HCT116 (cell line): ENCODE results near the gene LIG1. TPM values are rescaled to one million over a fixed set of nuclear protein-coding genes. Genes with fewer than 3 reads are reported as not detected.
A peak's percentile ranks its signal among the peaks of the same experiment; 100 is the strongest.

Experiments used
- ATAC-seq: fragments of 200-7000 bp; cut with Tn5 transposase; 2 replicates; pipeline ENCODE4 v1.9.1; 2020; ENCODE audit warnings: mild to moderate bottlenecking, moderate library complexity
- Bru-seq: library from RNA; stranded (reverse); fragments of 400-500 nt; gene quantifications from one replicate; lab custom pipeline; 2021; lab: Mats Ljungman, UMichigan
- BruChase-seq, 2 experiments: library from RNA; stranded (reverse); fragments of 400-500 nt; gene quantifications; one replicate each; lab custom pipeline; 2021; lab: Mats Ljungman, UMichigan
- BruUV-seq: library from RNA; stranded (reverse); fragments of 400-500 nt; replicated peaks from 2 replicates; lab custom pipeline; 2021; lab: Mats Ljungman, UMichigan
- CTCF ChIA-PET: fragments of 300-600 bp; sonication (Branson Sonifier 250); formaldehyde crosslinking; loops from one replicate; lab custom pipeline; 2021; ENCODE audit warnings: antibody characterized with exemption; lab: Charles Lee
- POLR2A ChIA-PET: fragments of 300-600, 350-600 bp; sonication (Branson Sonifier 250); formaldehyde crosslinking; loops from one replicate; lab custom pipeline; 2021; ENCODE audit warnings: antibody characterized with exemption; lab: Charles Lee
- RAD21 ChIA-PET, 2 experiments: fragments of 300-600 bp; sonication (Branson Sonifier 250); formaldehyde crosslinking; loops; one replicate each; lab custom pipeline; 2023; ENCODE audit warnings: low total read pairs in 2 of 2; ENCODE audit not compliant: uncharacterized antibody in 2 of 2, unreplicated experiment in 2 of 2, low non-redundant PET in 1 of 2; lab: Charles Lee
- DNase-seq: peaks from one replicate; pipeline ENCODE4 v3.0.0-alpha.2; 2010; ENCODE audit warnings: low read depth, low spot score
- H2AFZ ChIP-seq: fragments of 200-600 bp; shearing (Covaris generic), sonication (generic); 2 replicates; pipeline ENCODE4 v1.6.1; 2017; ENCODE audit warnings: low read depth, mixed run types, mixed read lengths, antibody characterized with exemption, low read length; ENCODE audit not compliant: poor library complexity, severe bottlenecking
- H3K27ac ChIP-seq: 2 replicates; pipeline ENCODE4 v1.5.1; 2012; ENCODE audit warnings: low read depth, low read length
- H3K27me3 ChIP-seq: fragments of 200-600 bp; sonication (generic); 2 replicates; pipeline ENCODE4 v1.6.1; 2016; ENCODE audit warnings: mixed run types, low read length, mixed read lengths; ENCODE audit not compliant: insufficient read depth
- H3K36me3 ChIP-seq, 2 experiments: fragments of 200-500 bp in 1 of 2; fragments of 200-600 bp in 1 of 2; sonication (Bioruptor generic) in 1 of 2; sonication (generic) in 1 of 2; 2 replicates each; pipeline versions ENCODE4 v1.5.1 to v1.6.1; 2014 to 2016; ENCODE audit warnings: low read length in 2 of 2, inconsistent platforms in 1 of 2, mixed read lengths in 1 of 2, mixed run types in 1 of 2; ENCODE audit not compliant: insufficient read depth in 2 of 2, control insufficient read depth in 1 of 2
- H3K4me1 ChIP-seq, 2 experiments: fragments of 200-600 bp in 1 of 2; sonication (generic) in 1 of 2; 2 replicates each; pipeline versions ENCODE4 v1.5.1 to v1.6.1; 2012 to 2017; ENCODE audit warnings: low read length in 2 of 2, inconsistent platforms in 1 of 2, mild to moderate bottlenecking in 1 of 2, mixed read lengths in 1 of 2, mixed run types in 1 of 2, moderate library complexity in 1 of 2; ENCODE audit not compliant: insufficient read depth in 2 of 2, control insufficient read depth in 1 of 2
- H3K4me2 ChIP-seq: fragments of 200-600 bp; sonication (generic); 2 replicates; pipeline ENCODE4 v1.6.1; 2017; ENCODE audit warnings: mixed run types, low read length, mixed read lengths
- H3K4me3 ChIP-seq, 2 experiments: fragments of 200-600 bp in 1 of 2; sonication (generic) in 1 of 2; replicated peaks in 1 of 2; 2 replicates each; pipeline ENCODE4 v1.5.1; 2011 to 2016; ENCODE audit warnings: low read length in 2 of 2, control low read depth in 1 of 2, low read depth in 1 of 2, mild to moderate bottlenecking in 1 of 2, mixed read lengths in 1 of 2, mixed run types in 1 of 2
- H3K79me2 ChIP-seq: fragments of 200-600 bp; sonication (generic); 2 replicates; pipeline ENCODE4 v1.6.1; 2017; ENCODE audit warnings: mild to moderate bottlenecking, mixed run types, low read length, moderate library complexity, mixed read lengths; ENCODE audit not compliant: insufficient read depth
- H3K9ac ChIP-seq: fragments of 200-600 bp; sonication (generic); 2 replicates; pipeline ENCODE4 v1.6.1; 2016; ENCODE audit warnings: low read length, mixed read lengths
- H3K9me2 ChIP-seq: fragments of 200-600 bp; sonication (generic), shearing (Covaris generic); 2 replicates; pipeline ENCODE4 v1.6.1; 2017; ENCODE audit warnings: mixed run types, mild to moderate bottlenecking, moderate library complexity; ENCODE audit not compliant: insufficient read depth
- H3K9me3 ChIP-seq, 2 experiments: fragments of 200-500 bp in 1 of 2; fragments of 200-600 bp in 1 of 2; sonication (Bioruptor generic) in 1 of 2; sonication (generic) in 1 of 2; 2 replicates each; pipeline ENCODE4 v1.6.1; 2014 to 2017; ENCODE audit warnings: low read length in 2 of 2, mixed read lengths in 2 of 2, inconsistent platforms in 1 of 2, low read depth in 1 of 2, mild to moderate bottlenecking in 1 of 2, mixed run types in 1 of 2, moderate library complexity in 1 of 2; ENCODE audit not compliant: control insufficient read depth in 1 of 2, insufficient read depth in 1 of 2
- H4K20me1 ChIP-seq: fragments of 200-600 bp; sonication (generic), shearing (Covaris generic); 2 replicates; pipeline ENCODE4 v1.6.1; 2017; ENCODE audit warnings: mixed run types, mild to moderate bottlenecking, moderate library complexity; ENCODE audit not compliant: insufficient read depth
- CBX3 ChIP-seq: IDR thresholded peaks from 2 replicates; pipeline ENCODE4 v1.6.1; 2012; ENCODE audit warnings: low read depth
- CEBPB ChIP-seq: IDR thresholded peaks from 2 replicates; pipeline ENCODE4 v1.6.1; 2012; ENCODE audit warnings: low read depth
- EGR1 ChIP-seq: IDR thresholded peaks from 2 replicates; pipeline ENCODE4 v1.6.1; 2012; ENCODE audit warnings: low read depth
- ELF1 ChIP-seq: IDR thresholded peaks from 2 replicates; pipeline ENCODE4 v1.6.1; 2012; ENCODE audit warnings: low read depth, borderline replicate concordance
- EZH2 ChIP-seq: fragments of 200-600 bp; sonication (generic); IDR thresholded peaks from 2 replicates; pipeline ENCODE4 v1.6.1; 2017; ENCODE audit warnings: antibody characterized with exemption, mixed run types
- EZH2phosphoT487 ChIP-seq: fragments of 200-600 bp; IDR thresholded peaks from 2 replicates; pipeline ENCODE4 v1.6.1; 2018; ENCODE audit warnings: antibody characterized with exemption, borderline replicate concordance
- FOSL1 ChIP-seq: IDR thresholded peaks from 2 replicates; pipeline ENCODE4 v1.6.1; 2012; ENCODE audit warnings: low read depth
- POLR2A ChIP-seq: IDR thresholded peaks from 2 replicates; pipeline ENCODE4 v1.7.0; 2011; ENCODE audit warnings: borderline replicate concordance; ENCODE audit not compliant: insufficient read depth, insufficient read length; ENCODE audit errors: extremely low read depth
- POLR2AphosphoS5 ChIP-seq: IDR thresholded peaks from 2 replicates; pipeline ENCODE4 v1.6.1; 2011; ENCODE audit warnings: mild to moderate bottlenecking, low read depth, low read length, moderate library complexity
- RAD21 ChIP-seq: IDR thresholded peaks from 2 replicates; pipeline ENCODE4 v1.6.1; 2012; ENCODE audit warnings: low read depth, mild to moderate bottlenecking
- SIN3A ChIP-seq: IDR thresholded peaks from 2 replicates; pipeline ENCODE4 v1.6.1; 2012; ENCODE audit warnings: low read depth
- SP1 ChIP-seq: IDR thresholded peaks from 2 replicates; pipeline ENCODE4 v1.6.1; 2012; ENCODE audit warnings: low read depth
- SRF ChIP-seq: IDR thresholded peaks from 2 replicates; pipeline ENCODE4 v1.6.1; 2012; ENCODE audit warnings: low read depth
- TCF7L2 ChIP-seq: IDR thresholded peaks from 2 replicates; pipeline ENCODE4 v1.7.0; 2011; ENCODE audit warnings: borderline replicate concordance, inconsistent platforms; ENCODE audit not compliant: insufficient read depth, insufficient read length; ENCODE audit errors: extremely low read depth
- YY1 ChIP-seq: IDR thresholded peaks from 2 replicates; pipeline ENCODE4 v1.6.1; 2011; ENCODE audit warnings: low read length, low read depth, moderate library complexity, mild to moderate bottlenecking; ENCODE audit not compliant: insufficient replicate concordance; ENCODE audit errors: extremely low read depth
- ZFX ChIP-seq: fragments of 450-650 bp; IDR thresholded peaks from 2 replicates; pipeline ENCODE4 v1.6.1; 2017
- ZNF274 ChIP-seq: fragments of 200-500 bp; sonication (Bioruptor generic); IDR thresholded peaks from 2 replicates; pipeline ENCODE4 v1.6.1; 2014; ENCODE audit warnings: mild to moderate bottlenecking, low read depth, low read length, inconsistent platforms
- intact Hi-C: fragments of 100-400 bp; cut with micrococcal nuclease; formaldehyde crosslinking; loops from 2 replicates; pipeline ENCODE4 v1.10.0; 2022
- long read RNA-seq: library from polyadenylated mRNA; unstranded; transcript quantifications from one replicate; pipeline ENCODE4 v2.0.0, GENCODE V29; 2021; ENCODE audit not compliant: unreplicated experiment
- polyA plus RNA-seq: library from polyadenylated mRNA; unstranded; fragments of >200 nt; gene quantifications from 2 replicates; pipeline ENCODE4 v1.2.1, GENCODE V29; 2012; ENCODE audit warnings: missing spikeins
- total RNA-seq: library from RNA; stranded (reverse); gene quantifications from one replicate; pipeline ENCODE4 v1.2.1, GENCODE V29; 2021; ENCODE audit not compliant: unreplicated experiment
- TF ChIP-seq, protein P1 (sequence below): IDR thresholded peaks from 2 replicates; pipeline ENCODE4 v1.6.1; 2012
- TF ChIP-seq, protein P2 (sequence below), 3 experiments: fragments of 200-600 bp in 1 of 3; sonication (generic) in 1 of 3; IDR thresholded peaks in 2 of 3; conservative IDR thresholded peaks in 1 of 3; 2 replicates each; pipeline ENCODE4 v1.5.1; 2012 to 2017; ENCODE audit warnings: low read depth in 2 of 3, low read length in 2 of 3, antibody characterized with exemption in 1 of 3, borderline replicate concordance in 1 of 3, control low read depth in 1 of 3, mild to moderate bottlenecking in 1 of 3, mixed read lengths in 1 of 3, mixed run types in 1 of 3, moderate library complexity in 1 of 3; ENCODE audit not compliant: insufficient read depth in 1 of 3
- TF ChIP-seq, protein P3 (sequence below): IDR thresholded peaks from 2 replicates; pipeline ENCODE4 v1.6.1; 2011; ENCODE audit warnings: mild to moderate bottlenecking, low read length, moderate library complexity; ENCODE audit not compliant: insufficient replicate concordance; ENCODE audit errors: extremely low read depth

LIG1 gene
- total RNA-seq (122 TPM), Bru-seq, nascent RNA (percentile 54 among the genes with signal in this experiment), BruChase-seq, experiment 1, labeled RNA remaining after a 6-hour chase (percentile 67 among the genes with signal in this experiment), BruChase-seq, experiment 2, labeled RNA remaining after a 2-hour chase (percentile 61 among the genes with signal in this experiment)
- polyA plus RNA-seq: 95.7 and 113 TPM in 2 replicates
- long read RNA-seq, transcript LIG1-201 (28 exons, 3,384 nt): major isoform, 54 of 190 reads
- long read RNA-seq, partial matches to known transcripts: 75 of 190 reads
- long read RNA-seq, other reads (novel, unspliced or antisense): 56 of 190 reads

DNA sequence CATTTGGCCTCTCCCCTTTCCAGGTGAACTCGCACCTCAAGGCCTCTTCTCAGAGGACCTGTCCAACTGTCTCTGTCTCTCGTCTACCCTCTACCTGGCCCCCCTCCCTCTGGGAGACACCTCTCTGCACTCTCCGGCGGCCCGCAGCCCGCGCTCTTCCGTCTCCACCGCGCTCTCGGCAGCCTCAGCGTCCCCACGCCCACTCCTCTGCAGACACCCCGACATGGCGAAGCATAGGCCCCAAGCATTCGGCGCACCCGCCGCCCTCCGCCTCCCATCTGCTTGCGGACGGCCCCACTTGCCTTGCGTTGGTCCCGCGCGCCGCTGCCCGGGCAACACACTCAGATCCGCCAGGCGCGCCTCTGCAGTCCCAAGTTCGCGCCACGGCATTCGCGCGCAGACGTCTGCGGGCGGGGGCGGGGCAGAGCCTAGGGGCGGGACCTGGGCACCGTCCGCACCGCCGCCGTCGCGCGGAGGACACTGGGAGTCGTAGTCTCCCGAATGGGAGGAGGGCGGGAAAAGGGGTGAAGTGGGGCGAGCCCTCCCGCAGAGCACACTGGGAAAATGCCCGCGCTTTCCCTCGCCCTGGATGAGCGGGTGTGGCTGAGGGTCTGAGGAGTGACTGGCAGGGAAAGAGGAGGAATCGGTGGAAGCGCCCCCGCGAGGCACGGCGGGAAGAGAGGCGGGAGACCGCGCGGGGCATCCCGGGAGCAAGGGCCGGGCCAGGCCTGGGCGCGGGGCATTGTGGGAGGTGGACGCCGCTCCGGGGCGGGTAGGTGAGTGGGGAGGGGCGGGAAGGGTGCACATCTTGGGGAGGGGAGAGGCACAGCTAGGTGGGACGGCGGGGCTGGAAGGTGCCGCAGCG lies at the start of gene LIG1, which contains the start of gene ZSWIM9:
TSS of gene LIG1 (minus strand) at position 406 of the 865 bp plus-strand sequence. CDS start 4,778 bp downstream, outside the sequence.
TSS of gene ZSWIM9 (plus strand) at position 742 of the 865 bp plus-strand sequence. CDS start 1,123 bp downstream, outside the sequence.
- no peaks in the 10 kb centered on the region for H3K9me3 ChIP-seq
- TF ChIP-seq ZFX (peak; percentile 20; the same call in 1 of the 2 replicates), SRF (no peak; the same call in 1 of the 2 replicates), EZH2phosphoT487 (no peak), SP1 (peak; percentile 85), ZNF274 (no peak), YY1 (peak; percentile 72), ELF1 (no peak; the same call in 1 of the 2 replicates), POLR2A (peak; percentile 34), FOSL1 (no peak), CBX3 (peak; percentile 21; the same call in 1 of the 2 replicates), SIN3A (peak; percentile 51; the same call in 1 of the 2 replicates), RAD21 (no peak), TCF7L2 (no peak), EGR1 (peak; percentile 86), EZH2 (no peak), CEBPB (no peak), POLR2AphosphoS5 (peak; percentile 52; the same call in 1 of the 2 replicates)
- TF ChIP-seq, protein P1, sequence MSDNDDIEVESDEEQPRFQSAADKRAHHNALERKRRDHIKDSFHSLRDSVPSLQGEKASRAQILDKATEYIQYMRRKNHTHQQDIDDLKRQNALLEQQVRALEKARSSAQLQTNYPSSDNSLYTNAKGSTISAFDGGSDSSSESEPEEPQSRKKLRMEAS: peak; percentile 78
- TF ChIP-seq, protein P2, sequence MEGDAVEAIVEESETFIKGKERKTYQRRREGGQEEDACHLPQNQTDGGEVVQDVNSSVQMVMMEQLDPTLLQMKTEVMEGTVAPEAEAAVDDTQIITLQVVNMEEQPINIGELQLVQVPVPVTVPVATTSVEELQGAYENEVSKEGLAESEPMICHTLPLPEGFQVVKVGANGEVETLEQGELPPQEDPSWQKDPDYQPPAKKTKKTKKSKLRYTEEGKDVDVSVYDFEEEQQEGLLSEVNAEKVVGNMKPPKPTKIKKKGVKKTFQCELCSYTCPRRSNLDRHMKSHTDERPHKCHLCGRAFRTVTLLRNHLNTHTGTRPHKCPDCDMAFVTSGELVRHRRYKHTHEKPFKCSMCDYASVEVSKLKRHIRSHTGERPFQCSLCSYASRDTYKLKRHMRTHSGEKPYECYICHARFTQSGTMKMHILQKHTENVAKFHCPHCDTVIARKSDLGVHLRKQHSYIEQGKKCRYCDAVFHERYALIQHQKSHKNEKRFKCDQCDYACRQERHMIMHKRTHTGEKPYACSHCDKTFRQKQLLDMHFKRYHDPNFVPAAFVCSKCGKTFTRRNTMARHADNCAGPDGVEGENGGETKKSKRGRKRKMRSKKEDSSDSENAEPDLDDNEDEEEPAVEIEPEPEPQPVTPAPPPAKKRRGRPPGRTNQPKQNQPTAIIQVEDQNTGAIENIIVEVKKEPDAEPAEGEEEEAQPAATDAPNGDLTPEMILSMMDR (IDR thresholded peaks at IDR 0.05 in 2 of 3, conservative IDR thresholded peaks at IDR 0.05 in 1 of 3; ENCODE audit: borderline replicate concordance in 1 of 3, insufficient read depth in 1 of 3, low read depth in 2 of 3, low read length in 2 of 3): no peak
- TF ChIP-seq, protein P3, sequence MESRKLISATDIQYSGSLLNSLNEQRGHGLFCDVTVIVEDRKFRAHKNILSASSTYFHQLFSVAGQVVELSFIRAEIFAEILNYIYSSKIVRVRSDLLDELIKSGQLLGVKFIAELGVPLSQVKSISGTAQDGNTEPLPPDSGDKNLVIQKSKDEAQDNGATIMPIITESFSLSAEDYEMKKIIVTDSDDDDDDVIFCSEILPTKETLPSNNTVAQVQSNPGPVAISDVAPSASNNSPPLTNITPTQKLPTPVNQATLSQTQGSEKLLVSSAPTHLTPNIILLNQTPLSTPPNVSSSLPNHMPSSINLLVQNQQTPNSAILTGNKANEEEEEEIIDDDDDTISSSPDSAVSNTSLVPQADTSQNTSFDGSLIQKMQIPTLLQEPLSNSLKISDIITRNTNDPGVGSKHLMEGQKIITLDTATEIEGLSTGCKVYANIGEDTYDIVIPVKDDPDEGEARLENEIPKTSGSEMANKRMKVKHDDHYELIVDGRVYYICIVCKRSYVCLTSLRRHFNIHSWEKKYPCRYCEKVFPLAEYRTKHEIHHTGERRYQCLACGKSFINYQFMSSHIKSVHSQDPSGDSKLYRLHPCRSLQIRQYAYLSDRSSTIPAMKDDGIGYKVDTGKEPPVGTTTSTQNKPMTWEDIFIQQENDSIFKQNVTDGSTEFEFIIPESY: no peak

More for the DNA sequence above, at the start of gene LIG1, which contains the start of gene ZSWIM9:
- ATAC-seq (peak; percentile 90), DNase-seq (peak; percentile 87)
- Histone ChIP-seq H3K9ac (peak within 1 kb of the TSS; percentile 99), H4K20me1 (no peaks in the 10 kb centered on the region; the same call in 1 of the 2 replicates), H3K4me3 (peak within 1 kb of the TSS; percentile 95 to 100), H3K9me2 (no peaks in the 10 kb centered on the region), H3K36me3 (peaks cover 8 to 22% of the 10 kb centered on the region in 2 experiments; a peak in 3 of 4 replicates), H3K27me3 (no peaks in the 10 kb centered on the region), H3K4me2 (peak within 1 kb of the TSS; percentile 100), H3K79me2 (peaks cover 58% of the 10 kb centered on the region), H3K27ac (peak within 1 kb of the TSS; percentile 98), H2AFZ (peak within 1 kb of the TSS; percentile 78), H3K4me1 (peaks cover 10 to 15% of the 10 kb centered on the region in 2 experiments; a peak in 3 of 4 replicates)
- ChIA-PET CTCF (interaction anchor here (1.0 to 1.3 kb wide), 2 partner anchors 17 to 207 kb away, joined by 3 to 4 read pairs; no protein-coding TSS in a partner anchor), POLR2A (interaction anchor here (0.8 to 2.6 kb wide), 3 partner anchors 10 to 59 kb away, joined by 3 to 13 read pairs (median 6); partner anchors contain the start of gene PLA2G4C), RAD21 (interaction anchor here (0.6 to 0.7 kb wide), 4 partner anchors 36 to 305 kb away, joined by 3 to 6 read pairs (median 3); partner anchors contain the start of gene EMP3 (in 1 of the 2))
- intact Hi-C loops: no loop called here
- no TSS peak for BruUV-seq
